ENCODE measurements around the gene HEG1.

HEG1 gene

GRCh38 chr3:125080077-125080476 lies 24.3 kb upstream of the HEG1 start:
- no peak overlapping the region for H3K4me3 ChIP-seq (ENCODE audit: low read depth, low read length)
- TF ChIP-seq MAX (IDR thresholded peaks at IDR 0.05; ENCODE audit: low read depth, low read length) = no peak
- no peak for TF ChIP-seq MYC (IDR thresholded peaks at IDR 0.05; ENCODE audit: low read depth, low read length)
- TF ChIP-seq, protein P1, sequence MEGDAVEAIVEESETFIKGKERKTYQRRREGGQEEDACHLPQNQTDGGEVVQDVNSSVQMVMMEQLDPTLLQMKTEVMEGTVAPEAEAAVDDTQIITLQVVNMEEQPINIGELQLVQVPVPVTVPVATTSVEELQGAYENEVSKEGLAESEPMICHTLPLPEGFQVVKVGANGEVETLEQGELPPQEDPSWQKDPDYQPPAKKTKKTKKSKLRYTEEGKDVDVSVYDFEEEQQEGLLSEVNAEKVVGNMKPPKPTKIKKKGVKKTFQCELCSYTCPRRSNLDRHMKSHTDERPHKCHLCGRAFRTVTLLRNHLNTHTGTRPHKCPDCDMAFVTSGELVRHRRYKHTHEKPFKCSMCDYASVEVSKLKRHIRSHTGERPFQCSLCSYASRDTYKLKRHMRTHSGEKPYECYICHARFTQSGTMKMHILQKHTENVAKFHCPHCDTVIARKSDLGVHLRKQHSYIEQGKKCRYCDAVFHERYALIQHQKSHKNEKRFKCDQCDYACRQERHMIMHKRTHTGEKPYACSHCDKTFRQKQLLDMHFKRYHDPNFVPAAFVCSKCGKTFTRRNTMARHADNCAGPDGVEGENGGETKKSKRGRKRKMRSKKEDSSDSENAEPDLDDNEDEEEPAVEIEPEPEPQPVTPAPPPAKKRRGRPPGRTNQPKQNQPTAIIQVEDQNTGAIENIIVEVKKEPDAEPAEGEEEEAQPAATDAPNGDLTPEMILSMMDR (IDR thresholded peaks at IDR 0.05; ENCODE audit: low read depth, low read length) = no peak
- no peak for TF ChIP-seq POLR2A (IDR thresholded peaks at IDR 0.05; ENCODE audit: extremely low read depth, insufficient read length)
- no peak for DNase-seq (ENCODE audit: low read depth)

GRCh38 chr3:125079675-125080045 lies 23.9 kb upstream of the HEG1 start:
- H3K4me3 ChIP-seq (ENCODE audit: low read depth, low read length) = no peak overlapping the region
- no peak for DNase-seq (ENCODE audit: low read depth)
- TF ChIP-seq MYC (IDR thresholded peaks at IDR 0.05; ENCODE audit: low read depth, low read length) = no peak
- no peak for TF ChIP-seq MAX (IDR thresholded peaks at IDR 0.05; ENCODE audit: low read depth, low read length)
- TF ChIP-seq, protein P1 (IDR thresholded peaks at IDR 0.05; ENCODE audit: low read depth, low read length) = no peak
- no peak for TF ChIP-seq POLR2A (IDR thresholded peaks at IDR 0.05; ENCODE audit: extremely low read depth, insufficient read length)

DNA sequence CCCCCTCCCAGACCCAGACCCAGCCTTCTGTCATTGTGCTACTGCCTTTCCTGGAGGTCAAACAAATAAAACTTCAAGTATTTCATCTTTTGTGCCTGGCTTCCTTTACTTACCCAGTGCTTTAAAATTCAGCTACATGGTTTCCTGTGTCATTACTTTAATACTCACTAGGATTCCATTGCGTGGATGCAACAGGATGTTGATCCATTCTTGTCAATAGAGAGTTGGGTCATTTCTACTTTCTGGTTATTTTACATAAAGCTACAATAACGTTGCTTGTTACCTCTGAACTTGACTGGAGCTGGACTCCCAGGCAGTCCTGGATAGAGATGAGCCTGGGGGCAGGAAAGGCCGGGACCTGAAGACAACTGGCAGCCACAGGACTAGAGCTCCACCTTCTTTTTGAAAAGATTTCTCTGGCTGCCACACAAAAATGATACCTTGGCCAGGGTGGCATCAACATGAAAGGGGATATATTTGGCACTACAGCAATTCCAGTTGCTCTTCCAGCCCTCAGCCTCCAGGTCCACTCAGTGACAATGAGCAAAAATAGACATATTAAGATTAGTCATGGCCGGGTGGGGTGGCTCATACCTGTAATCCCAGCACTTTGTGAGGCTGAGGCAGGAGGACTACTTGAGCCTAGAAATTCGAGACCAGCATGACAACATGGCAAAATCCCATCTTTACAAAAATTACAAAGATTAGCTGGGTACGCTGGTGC lies 23.3 kb upstream of the HEG1 start:
- DNase-seq (ENCODE audit: low read depth) = peak; percentile 21
- H3K4me3 ChIP-seq (ENCODE audit: low read depth, low read length) = no peak overlapping the region
- no peak for TF ChIP-seq MAX (IDR thresholded peaks at IDR 0.05; ENCODE audit: low read depth, low read length)

DNA sequence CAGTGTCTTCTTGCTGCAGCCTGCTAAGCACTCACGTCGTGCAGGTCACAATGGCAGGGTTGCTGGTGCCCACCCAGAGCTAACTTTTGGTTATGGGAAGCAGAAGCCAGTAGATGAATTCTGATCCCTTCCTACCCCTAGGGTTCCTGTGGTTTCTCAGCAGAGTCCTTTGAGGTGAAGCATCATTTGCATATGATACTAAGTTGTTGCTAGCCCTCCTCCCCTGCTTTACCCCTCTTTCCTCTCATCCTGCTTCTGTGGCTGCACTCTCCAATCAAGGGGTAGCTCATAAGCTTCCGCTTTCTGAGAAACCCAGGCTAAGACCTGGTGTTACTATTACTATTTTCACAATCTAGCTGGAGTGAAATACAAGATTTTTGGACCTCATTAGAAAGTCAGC lies 22.1 kb upstream of the HEG1 start:
- H3K4me3 ChIP-seq (ENCODE audit: low read depth, low read length) = no peak overlapping the region
- TF ChIP-seq POLR2A (IDR thresholded peaks at IDR 0.05; ENCODE audit: extremely low read depth, insufficient read length) (no peak), MAX (IDR thresholded peaks at IDR 0.05; ENCODE audit: low read depth, low read length) (no peak), MYC (IDR thresholded peaks at IDR 0.05; ENCODE audit: low read depth, low read length) (no peak)
- TF ChIP-seq, protein P1 (IDR thresholded peaks at IDR 0.05; ENCODE audit: low read depth, low read length) = no peak
- DNase-seq (ENCODE audit: low read depth) = no peak

GRCh38 chr3:125076464-125076863 lies 20.7 kb upstream of the HEG1 start:
- no peak overlapping the region for H3K4me3 ChIP-seq (ENCODE audit: low read depth, low read length)
- TF ChIP-seq, protein P1 (IDR thresholded peaks at IDR 0.05; ENCODE audit: low read depth, low read length) = no peak
- TF ChIP-seq POLR2A (IDR thresholded peaks at IDR 0.05; ENCODE audit: extremely low read depth, insufficient read length) = no peak
- no peak for TF ChIP-seq MYC (IDR thresholded peaks at IDR 0.05; ENCODE audit: low read depth, low read length)
- TF ChIP-seq MAX (IDR thresholded peaks at IDR 0.05; ENCODE audit: low read depth, low read length) = no peak
- no peak for DNase-seq (ENCODE audit: low read depth)

DNA sequence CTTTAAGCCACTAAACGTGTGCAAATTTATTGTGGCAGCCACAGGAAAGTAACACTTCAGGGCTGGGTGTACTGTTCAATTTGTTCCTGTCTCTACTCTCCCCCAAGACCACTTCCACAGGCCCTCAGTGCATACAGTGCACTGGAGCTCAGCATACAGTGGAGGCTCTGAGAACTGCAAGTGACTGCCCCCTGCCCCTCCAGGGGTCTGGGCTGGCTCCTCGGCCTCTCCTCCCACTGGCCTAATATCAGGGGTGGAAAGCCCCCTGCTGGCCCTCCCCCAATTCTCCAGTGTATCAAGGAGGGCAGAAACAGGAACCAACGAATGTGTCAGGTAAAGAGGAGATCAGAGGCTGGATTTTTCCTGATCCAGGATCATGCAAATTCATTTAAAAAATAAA lies 19.9 kb upstream of the HEG1 start:
- TF ChIP-seq MYC (IDR thresholded peaks at IDR 0.05; ENCODE audit: low read depth, low read length) = no peak
- TF ChIP-seq, protein P1 (IDR thresholded peaks at IDR 0.05; ENCODE audit: low read depth, low read length) = no peak
- peak; percentile 15 for DNase-seq (ENCODE audit: low read depth)
- H3K4me3 ChIP-seq (ENCODE audit: low read depth, low read length) = no peak overlapping the region

Measured in NB4 (cell line).